Muscle of arm (tissue), 14 donors: ENCODE measurements around the gene HOXA1. TPM values are rescaled to one million over a fixed set of nuclear protein-coding genes. Genes with fewer than 3 reads are reported as not detected.
A peak's percentile ranks its signal among the peaks of the same experiment; 100 is the strongest.

Experiments
- DNase-seq: peaks from one replicate; pipeline ENCODE4 v3.0.0-alpha.2; 2013
- long read RNA-seq, 11 donors: transcript quantifications; one replicate each; lab custom pipeline, GENCODE V29; 2026
- polyA plus RNA-seq, 12 donors: library from polyadenylated mRNA; unstranded; fragments of 120-200 nt; gene quantifications; one replicate each; pipeline ENCODE4 v1.2.1, GENCODE V29; 2013; ENCODE audit not compliant: insufficient read length in 12 of 12

HOXA1 gene
- 1 to 10 TPM in 6 of 12 donors, under 1 TPM in 4, not detected in 2; 0.35 to 1.6 (median 1.1) TPM for polyA plus RNA-seq
- long read RNA-seq, donor 1, partial matches to known transcripts = 0 of 1 reads
- long read RNA-seq, donor 1, other reads (novel, unspliced or antisense) = 0 of 1 reads
- long read RNA-seq, donor 2, partial matches to known transcripts = 0 of 1 reads
- long read RNA-seq, donor 2, other reads (novel, unspliced or antisense) = 0 of 1 reads
- long read RNA-seq, donor 3 = 0 reads
- long read RNA-seq, donor 4 = 0 reads
- long read RNA-seq, donor 5, partial matches to known transcripts = 0 of 1 reads
- long read RNA-seq, donor 5, other reads (novel, unspliced or antisense) = 0 of 1 reads
- long read RNA-seq, donor 6, partial matches to known transcripts = 0 of 1 reads
- long read RNA-seq, donor 6, other reads (novel, unspliced or antisense) = 0 of 1 reads
- long read RNA-seq, donor 7, partial matches to known transcripts = 0 of 1 reads
- long read RNA-seq, donor 7, other reads (novel, unspliced or antisense) = 0 of 1 reads
- long read RNA-seq, donor 8, partial matches to known transcripts = 0 of 2 reads
- long read RNA-seq, donor 8, other reads (novel, unspliced or antisense) = 0 of 2 reads
- long read RNA-seq, donor 9 = 0 reads
- long read RNA-seq, donor 10 = 0 reads
- long read RNA-seq, donor 11, partial matches to known transcripts = 0 of 1 reads
- long read RNA-seq, donor 11, other reads (novel, unspliced or antisense) = 0 of 1 reads

- DNase-seq = peak; percentile 83
These were observed at the start of gene HOXA1 for GRCh38 chr7:27095897-27096767. Gene HOXA1, minus strand, starts transcription at chr7:27096000. Its CDS starts 88 bp downstream, at chr7:27095912.

- peak; percentile 35 for DNase-seq
These were observed 49.5 kb upstream of the HOXA1 start for GRCh38 chr7:27145165-27145913.

- DNase-seq = no peak
These were observed 49.0 kb upstream of the HOXA1 start for GRCh38 chr7:27144781-27145164.

DNA sequence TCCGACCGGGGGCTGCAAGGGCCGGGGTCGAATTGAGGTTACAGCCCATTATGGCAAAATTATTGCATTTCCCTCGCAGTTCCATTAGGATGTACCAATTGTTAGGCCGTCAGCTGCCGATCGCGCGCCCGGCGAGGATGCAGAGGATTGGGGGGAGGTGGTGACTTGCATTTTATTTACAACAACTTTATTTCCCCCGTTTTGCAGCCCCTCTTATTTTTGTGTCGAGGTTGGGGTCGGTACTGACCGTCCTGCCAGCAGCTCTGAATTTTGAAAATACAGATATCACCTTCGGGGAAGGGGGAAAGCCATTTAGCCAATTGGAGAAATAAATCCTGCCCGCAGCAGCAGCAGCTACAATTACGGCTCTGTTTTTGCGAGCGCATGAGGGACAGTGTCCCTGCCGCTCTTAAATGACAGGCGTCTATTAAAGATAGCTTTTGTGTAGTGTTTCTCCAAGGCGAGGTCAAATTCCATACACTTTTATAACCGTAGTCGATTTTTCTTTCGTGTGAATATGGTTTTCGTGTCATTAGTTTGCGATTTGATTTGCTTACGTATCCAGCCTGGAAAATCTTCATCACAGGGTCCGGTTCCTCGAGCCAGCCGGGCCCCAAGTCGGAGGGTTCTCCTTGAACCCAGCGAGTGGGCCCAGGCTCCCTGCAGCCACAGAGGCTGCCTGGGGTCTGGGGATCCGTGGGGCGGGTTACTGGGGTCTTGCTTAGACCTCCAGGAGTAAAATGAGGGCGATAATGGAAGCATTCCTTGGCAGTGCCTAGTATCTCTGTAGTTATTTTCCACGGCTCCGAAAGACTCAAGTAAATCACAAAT is 48.4 kb upstream of the HOXA1 start:
- peak; percentile 45 for DNase-seq

DNA sequence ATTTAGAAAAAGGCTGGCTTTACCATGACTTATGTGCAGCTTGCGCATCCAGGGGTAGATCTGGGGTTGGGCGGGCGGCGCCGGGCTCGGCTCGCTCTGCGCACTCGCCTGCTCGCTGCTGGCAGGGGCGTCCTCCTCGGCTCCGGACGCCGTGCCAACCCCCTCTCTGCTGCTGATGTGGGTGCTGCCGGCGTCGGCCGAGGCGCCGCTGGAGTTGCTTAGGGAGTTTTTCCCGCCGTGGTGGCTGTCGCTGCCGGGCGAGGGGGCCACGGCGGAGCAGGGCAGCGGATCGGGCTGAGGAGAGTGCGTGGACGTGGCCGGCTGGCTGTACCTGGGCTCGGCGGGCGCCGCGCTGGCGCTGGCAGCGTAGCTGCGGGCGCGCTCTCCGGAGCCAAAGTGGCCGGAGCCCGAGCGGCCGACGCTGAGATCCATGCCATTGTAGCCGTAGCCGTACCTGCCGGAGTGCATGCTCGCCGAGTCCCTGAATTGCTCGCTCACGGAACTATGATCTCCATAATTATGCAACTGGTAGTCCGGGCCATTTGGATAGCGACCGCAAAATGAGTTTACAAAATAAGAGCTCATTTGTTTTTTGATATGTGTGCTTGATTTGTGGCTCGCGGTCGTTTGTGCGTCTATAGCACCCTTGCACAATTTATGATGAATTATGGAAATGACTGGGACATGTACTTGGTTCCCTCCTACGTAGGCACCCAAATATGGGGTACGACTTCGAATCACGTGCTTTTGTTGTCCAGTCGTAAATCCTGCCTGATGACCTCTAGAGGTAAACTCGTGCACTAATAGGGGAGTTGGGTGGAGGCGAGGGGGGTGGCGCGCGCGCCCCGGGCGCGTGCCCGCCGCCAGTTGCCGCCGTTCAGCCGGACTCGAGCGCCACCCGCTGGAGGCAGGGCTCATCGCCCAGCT is 47.5 kb upstream of the HOXA1 start, which contains the start of gene HOXA5:
Gene HOXA5 (minus strand): TSS at position 659 of the 927 bp plus-strand sequence. CDS start 74 bp downstream, at position 585.
- DNase-seq = peak; percentile 80

- peak; percentile 41 for DNase-seq
These were observed 46.8 kb upstream of the HOXA1 start for GRCh38 chr7:27142580-27143022.

DNA sequence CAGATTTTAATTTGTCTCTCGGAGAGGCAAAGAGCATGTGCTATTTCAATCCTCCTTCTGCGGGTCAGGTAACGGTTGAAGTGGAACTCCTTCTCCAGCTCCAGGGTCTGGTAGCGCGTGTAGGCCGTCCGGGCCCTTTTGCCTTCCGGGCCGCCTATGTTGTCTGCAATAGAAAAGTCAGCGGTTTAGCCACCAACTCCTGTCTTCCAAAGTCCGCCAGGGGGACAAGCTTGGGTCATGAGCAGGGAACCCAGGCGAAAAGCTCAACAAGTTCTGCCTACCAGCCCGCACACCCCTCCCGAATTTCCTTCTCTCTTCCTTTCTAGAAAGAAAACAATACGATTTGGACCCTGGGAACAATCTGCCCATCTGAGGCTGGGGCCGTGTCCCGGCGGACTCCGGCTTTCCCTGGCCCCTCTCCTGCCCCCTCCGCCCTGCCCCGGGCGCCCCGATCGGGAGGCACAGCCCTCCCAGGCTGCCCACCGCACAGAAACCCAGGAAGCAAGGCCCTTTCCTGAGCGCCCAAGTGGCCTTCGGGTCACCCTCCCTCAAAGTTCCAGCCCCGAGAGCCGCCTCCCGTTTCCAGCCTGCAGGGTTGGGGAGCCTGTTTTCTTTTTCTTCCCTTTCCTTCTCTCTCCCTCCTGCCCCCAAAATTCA is 46.3 kb upstream of the HOXA1 start:
- no peak for DNase-seq

- DNase-seq = no peak
These were observed 45.5 kb upstream of the HOXA1 start for GRCh38 chr7:27141137-27141922.

DNA sequence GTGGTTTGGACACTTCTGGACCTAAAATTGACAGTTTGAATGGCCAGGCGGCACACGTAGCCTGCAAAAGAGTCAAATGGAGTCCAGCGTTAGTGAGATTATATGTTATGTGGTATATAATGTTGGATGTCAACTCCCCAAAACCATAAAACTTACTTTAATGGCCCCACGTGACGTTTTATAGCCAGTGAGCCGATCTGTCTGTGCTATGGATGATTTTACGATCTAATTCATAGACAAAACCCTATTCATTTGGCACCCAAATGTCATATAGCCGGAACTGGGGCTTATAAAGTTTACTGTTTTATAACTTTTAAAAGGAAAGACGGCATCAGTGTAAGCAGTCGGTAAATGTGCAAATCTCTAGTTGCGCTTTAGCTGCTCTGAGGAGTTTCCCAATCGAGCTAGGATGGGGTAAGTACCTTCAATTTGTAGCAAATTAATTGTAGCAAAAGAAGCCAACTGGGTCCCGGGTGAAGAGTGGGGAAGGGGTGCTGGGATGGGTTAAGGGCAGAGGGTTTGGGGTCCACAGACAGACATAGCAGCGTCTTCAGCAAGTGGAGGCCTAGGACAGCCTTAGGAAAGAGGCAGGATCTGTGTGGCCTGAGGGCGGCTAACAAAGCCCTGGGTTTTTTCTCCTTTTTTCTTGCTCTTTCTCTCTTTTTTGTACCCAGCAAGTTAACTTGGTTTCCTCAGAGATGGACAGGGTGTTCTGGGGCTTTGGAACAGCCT is 44.5 kb upstream of the HOXA1 start:
- DNase-seq = no peak

DNA sequence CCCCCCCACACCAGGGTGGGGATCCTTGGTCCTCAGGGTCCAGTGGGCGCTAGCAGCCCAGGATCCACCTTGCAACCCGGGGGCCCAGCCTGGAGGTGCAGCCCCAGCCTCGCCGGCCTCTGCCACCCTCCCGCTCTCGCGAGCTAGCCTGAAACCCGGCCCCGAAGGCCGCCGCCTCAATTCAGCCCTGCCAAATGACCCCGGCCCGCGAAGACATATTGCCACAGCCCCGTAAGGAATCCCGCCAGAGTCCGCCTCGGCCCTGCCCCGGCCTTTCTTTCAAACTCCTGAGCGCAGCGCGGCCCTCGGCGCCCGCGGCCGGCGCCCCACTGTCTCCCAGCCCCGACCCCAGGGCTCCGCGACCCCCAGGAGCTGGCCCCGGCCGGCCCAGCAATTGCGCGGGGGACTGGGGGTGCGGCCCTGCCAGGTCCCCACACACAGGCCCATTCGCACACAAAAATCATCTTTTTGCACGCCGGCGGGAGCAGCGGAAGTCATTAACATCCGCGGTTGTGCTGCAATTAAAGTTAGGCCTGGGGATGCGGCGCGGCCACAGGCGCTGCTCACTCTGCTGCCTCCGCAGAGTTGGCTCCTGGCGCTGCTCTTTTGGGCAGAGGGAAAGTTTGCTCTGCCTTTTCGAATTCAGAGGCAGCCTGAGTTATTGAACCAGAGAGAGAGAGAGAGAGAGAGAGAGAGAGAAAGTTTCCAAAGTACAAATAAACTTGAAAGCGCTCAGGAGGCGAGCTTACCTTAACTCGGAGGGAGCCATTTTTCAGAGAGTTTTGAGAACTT is 43.7 kb upstream of the HOXA1 start:
- DNase-seq = no peak

- DNase-seq = no peak
These were observed 43.2 kb upstream of the HOXA1 start for GRCh38 chr7:27138985-27139333.

GRCh38 chr7:27138472-27138871 is 42.7 kb upstream of the HOXA1 start:
- no peak for DNase-seq

DNA sequence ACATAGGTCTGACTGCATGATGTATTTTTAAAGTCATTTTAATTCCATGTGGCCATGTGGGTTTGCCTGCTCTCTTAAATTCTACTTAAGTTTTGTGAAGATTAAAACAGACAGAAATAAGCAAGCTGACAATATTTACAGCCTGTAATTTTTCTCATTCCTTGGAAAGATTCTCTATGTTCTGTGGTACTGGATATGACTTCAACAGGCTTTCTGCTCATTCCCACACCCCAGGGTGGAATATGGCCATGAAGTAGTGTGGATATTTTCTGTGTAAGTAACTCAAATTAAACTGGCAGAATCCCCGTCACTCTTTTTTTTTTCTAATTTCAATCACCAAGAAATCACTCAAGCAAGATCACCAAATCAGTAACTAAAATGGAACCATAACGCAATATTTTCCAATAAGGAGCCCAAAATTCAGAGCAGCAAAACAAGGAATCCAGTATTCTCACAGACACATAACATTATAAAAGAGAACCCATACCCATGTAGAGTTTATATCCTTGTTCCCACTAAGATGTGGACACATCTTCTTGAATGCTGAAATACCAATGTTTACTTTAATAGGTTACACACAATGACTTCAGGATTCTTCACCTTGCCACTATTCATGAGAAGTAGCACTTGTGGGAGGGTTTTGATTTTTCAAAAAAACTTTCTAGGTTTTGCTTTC is 42.0 kb upstream of the HOXA1 start:
- no peak for DNase-seq

- DNase-seq = no peak
These were observed 38.6 kb upstream of the HOXA1 start for GRCh38 chr7:27134392-27134791.

DNA sequence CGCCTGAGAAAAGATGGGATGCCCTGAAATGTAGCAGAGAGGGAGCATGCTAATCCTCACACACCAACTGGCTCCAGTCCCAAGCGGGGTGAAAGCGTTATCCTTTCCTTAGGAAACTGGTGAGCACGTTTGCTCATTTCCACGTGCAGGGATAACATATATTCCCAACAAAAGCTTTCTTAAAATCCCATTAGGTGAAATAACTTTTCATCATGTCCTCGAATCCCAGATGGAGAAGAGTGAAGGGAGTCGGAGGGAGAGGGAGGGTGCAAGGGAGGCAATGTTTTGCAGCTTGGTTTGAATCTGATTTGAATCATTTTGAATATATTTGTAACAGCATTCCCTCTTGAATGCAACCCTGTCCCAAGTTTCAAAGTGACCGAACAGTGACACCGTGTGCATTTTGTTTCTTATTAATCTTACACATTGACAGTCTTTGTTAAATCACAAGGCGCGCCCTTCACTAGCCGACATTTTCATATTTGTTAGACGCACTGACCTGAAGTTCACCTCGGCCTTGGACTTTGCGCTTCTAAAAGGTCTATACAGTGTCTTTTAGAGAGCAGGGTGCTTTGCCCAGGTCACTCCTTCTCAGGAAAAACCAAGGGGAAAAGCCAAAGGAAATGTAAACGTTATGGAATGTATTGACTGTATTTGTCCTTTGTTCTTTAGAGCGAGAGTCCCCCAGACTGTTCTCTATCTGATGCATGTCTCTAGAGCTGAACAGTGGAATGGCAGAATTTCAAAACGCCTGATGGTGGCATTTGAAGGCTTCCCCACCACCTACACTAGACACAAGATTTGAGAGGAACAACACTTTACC is 37.8 kb upstream of the HOXA1 start:
- no peak for DNase-seq
